H7 (cell line): Measurements from ENCODE around the gene CENPL. TPM values are rescaled to one million over a fixed set of nuclear protein-coding genes. Genes with fewer than 3 reads are reported as not detected.

Source experiments
- DNase-seq: peaks from one replicate; pipeline ENCODE4 v3.0.0; 2012
- H3K27me3 ChIP-seq: 2 replicates; pipeline ENCODE4 v1.6.0; 2011; ENCODE audit warnings: mild to moderate bottlenecking, low read length; ENCODE audit not compliant: control insufficient read depth, insufficient read depth
- H3K36me3 ChIP-seq: replicated peaks from 2 replicates; pipeline ENCODE4 v1.5.1; 2011; ENCODE audit warnings: low read length; ENCODE audit not compliant: control insufficient read depth, insufficient read depth
- H3K4me3 ChIP-seq: 2 replicates; pipeline ENCODE4 v1.5.1; 2011; ENCODE audit warnings: low read depth, mild to moderate bottlenecking, control low read depth, low read length, moderate library complexity; ENCODE audit not compliant: insufficient read depth
- total RNA-seq: library from RNA; depleted of rRNA; stranded (reverse); fragments of >200 nt; shearing (Covaris generic); gene quantifications from 2 replicates; pipeline ENCODE4 v1.2.3, GENCODE V29; 2014; rRNA removed

CENPL gene
- total RNA-seq, 1 experiment from 2014 or later = 33.1 TPM

- Histone ChIP-seq H3K27me3 (no peaks in the 10 kb centered on the region), H3K4me3 (no peak overlapping the region), H3K36me3 (peaks cover 3% of the 10 kb centered on the region; the same call in 1 of the 2 replicates)
- DNase-seq = no peak
Observed at GRCh38 chr1:173758110-173758509, 66.6 kb downstream of the CENPL start.

- no peak for DNase-seq
- Histone ChIP-seq H3K36me3 (peaks cover 3% of the 10 kb centered on the region; the same call in 1 of the 2 replicates), H3K27me3 (no peaks in the 10 kb centered on the region), H3K4me3 (no peak overlapping the region)
Observed at GRCh38 chr1:173757666-173758065, 67.0 kb downstream of the CENPL start.

- Histone ChIP-seq H3K4me3 (no peak overlapping the region), H3K36me3 (peaks cover 3% of the 10 kb centered on the region; the same call in 1 of the 2 replicates), H3K27me3 (no peaks in the 10 kb centered on the region)
- no peak for DNase-seq
Observed at GRCh38 chr1:173753830-173754229, 70.9 kb downstream of the CENPL start.

Other genes starting within 250 kb of the CENPL start
- not detected in 2 replicates for gene SLC9C2, start 221.8 kb downstream of the CENPL start, total RNA-seq
- gene TEX50, start 189.5 kb downstream of the CENPL start, total RNA-seq = not detected in 2 replicates
- 0.45 and 0.55 TPM in 2 replicates for gene ANKRD45, start 155.0 kb downstream of the CENPL start, total RNA-seq
- 13.4 and 14.0 TPM in 2 replicates for gene KLHL20, start 109.9 kb downstream of the CENPL start, total RNA-seq
- 48.0 and 54.7 TPM in 2 replicates for gene DARS2, start 210 bp downstream of the CENPL start, total RNA-seq
- gene GAS5, start 43.1 kb upstream of the CENPL start, total RNA-seq = 937 and 1,209 TPM in 2 replicates
- gene ZBTB37, start 43.5 kb upstream of the CENPL start, total RNA-seq = 6.1 and 10.2 TPM in 2 replicates
- 1.7 TPM in 1 of 2 replicates, not detected in the other for gene SERPINC1, start 92.4 kb upstream of the CENPL start, total RNA-seq
- 18.9 and 19.6 TPM in 2 replicates for gene RC3H1, start 197.5 kb upstream of the CENPL start, total RNA-seq